ENCODE measurements around the gene IL18RAP.

IL18RAP gene

GRCh38 chr2:102422910-102423309 lies at the start of gene IL18RAP:
TSS of gene IL18RAP (plus strand) at chr2:102423160. CDS start at chr2:102423278, 118 bp downstream.
- DNase-seq (ENCODE audit: low spot score): no peak

GRCh38 chr2:102376052-102376591 lies 46.8 kb upstream of the IL18RAP start:
- no peak for DNase-seq (ENCODE audit: low spot score)

GRCh38 chr2:102383722-102384121 lies 39.2 kb upstream of the IL18RAP start:
- no peak for DNase-seq (ENCODE audit: low spot score)

GRCh38 chr2:102385522-102385921 lies 37.4 kb upstream of the IL18RAP start:
- no peak for DNase-seq (ENCODE audit: low spot score)

GRCh38 chr2:102386004-102386403 lies 37.0 kb upstream of the IL18RAP start:
- DNase-seq (ENCODE audit: low spot score): no peak

- DNase-seq (ENCODE audit: low spot score): no peak
These were observed 36.0 kb upstream of the IL18RAP start for GRCh38 chr2:102386867-102387541.

- no peak for DNase-seq (ENCODE audit: low spot score)
These were observed 35.0 kb upstream of the IL18RAP start for GRCh38 chr2:102387763-102388546.

- no peak for DNase-seq (ENCODE audit: low spot score)
These were observed 31.4 kb upstream of the IL18RAP start for GRCh38 chr2:102391565-102391964.

GRCh38 chr2:102392096-102392495 lies 30.9 kb upstream of the IL18RAP start:
- no peak for DNase-seq (ENCODE audit: low spot score)

- DNase-seq (ENCODE audit: low spot score): no peak
These were observed 30.0 kb upstream of the IL18RAP start for GRCh38 chr2:102392942-102393341.

GRCh38 chr2:102396012-102396411 lies 26.9 kb upstream of the IL18RAP start:
- no peak for DNase-seq (ENCODE audit: low spot score)

- DNase-seq (ENCODE audit: low spot score): no peak
These were observed 25.8 kb upstream of the IL18RAP start for GRCh38 chr2:102397209-102397608.

- no peak for DNase-seq (ENCODE audit: low spot score)
These were observed 23.3 kb upstream of the IL18RAP start for GRCh38 chr2:102399499-102400141.

GRCh38 chr2:102401456-102401855 lies 21.5 kb upstream of the IL18RAP start:
- DNase-seq (ENCODE audit: low spot score): no peak

GRCh38 chr2:102401865-102402264 lies 21.1 kb upstream of the IL18RAP start:
- no peak for DNase-seq (ENCODE audit: low spot score)

GRCh38 chr2:102410952-102411351 lies 12.0 kb upstream of the IL18RAP start:
- DNase-seq (ENCODE audit: low spot score): no peak

- no peak for DNase-seq (ENCODE audit: low spot score)
These were observed 10.8 kb upstream of the IL18RAP start for GRCh38 chr2:102412199-102412598.

- no peak for DNase-seq (ENCODE audit: low spot score)
These were observed 5.0 kb upstream of the IL18RAP start for GRCh38 chr2:102417946-102418345.

GRCh38 chr2:102418421-102418961 lies 4.5 kb upstream of the IL18RAP start:
- no peak for DNase-seq (ENCODE audit: low spot score)

- DNase-seq (ENCODE audit: low spot score): no peak
These were observed 2.7 kb upstream of the IL18RAP start for GRCh38 chr2:102420290-102420689.

GRCh38 chr2:102421890-102422759 lies 835 bp upstream of the IL18RAP start:
- no peak for DNase-seq (ENCODE audit: low spot score)

Measured in AG20443 (cell line).